Measurements from ENCODE around the gene NFKBIB.

DNA sequence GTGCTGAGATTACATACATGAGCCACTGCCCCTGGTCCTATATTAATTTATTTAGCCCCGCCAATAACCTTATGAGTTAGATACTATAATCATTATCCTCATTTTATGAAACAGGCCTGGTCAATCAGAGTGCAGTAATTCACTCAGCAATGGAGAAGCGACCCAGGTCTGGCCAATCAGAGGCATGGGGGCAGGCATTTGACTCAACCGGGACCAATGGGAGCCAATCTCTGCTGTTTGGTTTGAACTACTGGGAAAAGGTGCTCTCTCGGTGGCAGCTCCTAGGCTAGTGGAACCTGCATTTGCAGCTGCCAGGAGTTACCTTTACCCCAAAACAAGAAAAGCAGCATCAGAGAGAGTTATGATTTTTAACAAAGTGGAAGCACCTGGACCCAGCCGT, 6.9 kb upstream of the NFKBIB start:
- no peak for TF ChIP-seq POLR2AphosphoS5 (IDR thresholded peaks at IDR 0.05)
- TF ChIP-seq, protein P1, sequence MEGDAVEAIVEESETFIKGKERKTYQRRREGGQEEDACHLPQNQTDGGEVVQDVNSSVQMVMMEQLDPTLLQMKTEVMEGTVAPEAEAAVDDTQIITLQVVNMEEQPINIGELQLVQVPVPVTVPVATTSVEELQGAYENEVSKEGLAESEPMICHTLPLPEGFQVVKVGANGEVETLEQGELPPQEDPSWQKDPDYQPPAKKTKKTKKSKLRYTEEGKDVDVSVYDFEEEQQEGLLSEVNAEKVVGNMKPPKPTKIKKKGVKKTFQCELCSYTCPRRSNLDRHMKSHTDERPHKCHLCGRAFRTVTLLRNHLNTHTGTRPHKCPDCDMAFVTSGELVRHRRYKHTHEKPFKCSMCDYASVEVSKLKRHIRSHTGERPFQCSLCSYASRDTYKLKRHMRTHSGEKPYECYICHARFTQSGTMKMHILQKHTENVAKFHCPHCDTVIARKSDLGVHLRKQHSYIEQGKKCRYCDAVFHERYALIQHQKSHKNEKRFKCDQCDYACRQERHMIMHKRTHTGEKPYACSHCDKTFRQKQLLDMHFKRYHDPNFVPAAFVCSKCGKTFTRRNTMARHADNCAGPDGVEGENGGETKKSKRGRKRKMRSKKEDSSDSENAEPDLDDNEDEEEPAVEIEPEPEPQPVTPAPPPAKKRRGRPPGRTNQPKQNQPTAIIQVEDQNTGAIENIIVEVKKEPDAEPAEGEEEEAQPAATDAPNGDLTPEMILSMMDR (IDR thresholded peaks at IDR 0.05): no peak
- TF ChIP-seq POLR2A (IDR thresholded peaks at IDR 0.05): no peak
- TF ChIP-seq EP300 (IDR thresholded peaks at IDR 0.05): no peak
